Endometrial microvascular endothelial cells (primary cell): ENCODE measurements around the gene TSFM. TPM values are rescaled to one million over a fixed set of nuclear protein-coding genes. Genes with fewer than 3 reads are reported as not detected.
"Not testable (repeated sequence)": the region's sequence is repeated elsewhere in the genome, so short reads cannot be mapped to it uniquely, and the experiment has no call there.

Experiments used
- in situ Hi-C: cut with HindIII; loops from 2 replicates; pipeline ENCODE4 v1.10.0; 2017; ENCODE audit warnings: low sequenced_read_pairs, low pct_unique_long_range_greater_than_20kb; ENCODE audit errors: inconsistent ontology term
- total RNA-seq: library from RNA; depleted of rRNA; stranded (reverse); fragments of >200 nt; gene quantifications from one replicate; pipeline ENCODE4 v1.2.3, GENCODE V29; 2015; ENCODE audit errors: inconsistent ontology term

Gene TSFM
- total RNA-seq, 1 donor from 2014 or later, result 45.9 TPM

GRCh38 chr12:57807285-57807684 lies 24.7 kb downstream of the TSFM start:
- in situ Hi-C loops, result no loop called here

- in situ Hi-C loops, result no loop called here
Measured at GRCh38 chr12:57808351-57808750, 25.8 kb downstream of the TSFM start.

DNA sequence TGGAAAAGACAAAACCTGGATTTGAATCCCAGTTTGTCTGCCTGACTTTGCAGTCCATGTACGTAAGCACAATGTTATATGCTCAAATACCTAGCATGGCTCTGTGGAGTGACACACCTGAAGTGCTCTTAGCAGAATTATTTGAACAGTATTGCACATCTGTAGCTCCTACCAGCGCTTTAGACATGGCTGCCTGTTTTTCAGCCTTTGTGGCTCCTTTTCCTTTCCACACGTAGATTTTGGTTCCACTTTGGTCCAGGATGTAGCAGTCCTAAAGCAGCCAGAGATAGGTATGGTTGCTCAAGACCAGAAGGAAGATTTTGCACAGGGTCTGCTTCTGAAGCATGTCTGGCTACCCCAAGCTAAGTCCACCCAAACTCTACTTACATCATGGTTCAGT lies 26.8 kb downstream of the TSFM start:
- in situ Hi-C loops, result no loop called here

DNA sequence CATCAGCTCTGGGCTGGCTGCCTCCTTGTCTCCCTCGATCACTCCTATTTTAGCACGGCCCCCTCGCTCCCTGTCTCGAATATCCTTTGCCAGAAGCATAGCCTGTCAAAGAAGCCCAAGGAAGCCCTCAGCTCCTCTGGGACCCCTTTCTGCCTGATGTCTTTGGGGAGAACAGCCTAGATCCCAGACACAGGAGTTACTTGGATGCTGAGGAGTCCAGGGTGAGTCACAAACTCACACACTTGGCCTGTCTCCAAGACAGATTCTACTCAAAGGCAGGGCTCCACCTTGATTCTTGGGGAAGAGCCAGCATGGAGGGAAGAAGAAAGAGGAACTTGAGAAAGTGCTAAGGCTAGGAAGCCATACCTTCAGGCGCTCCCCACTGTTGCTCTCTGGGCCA lies 27.9 kb downstream of the TSFM start:
- in situ Hi-C loops, result no loop called here

DNA sequence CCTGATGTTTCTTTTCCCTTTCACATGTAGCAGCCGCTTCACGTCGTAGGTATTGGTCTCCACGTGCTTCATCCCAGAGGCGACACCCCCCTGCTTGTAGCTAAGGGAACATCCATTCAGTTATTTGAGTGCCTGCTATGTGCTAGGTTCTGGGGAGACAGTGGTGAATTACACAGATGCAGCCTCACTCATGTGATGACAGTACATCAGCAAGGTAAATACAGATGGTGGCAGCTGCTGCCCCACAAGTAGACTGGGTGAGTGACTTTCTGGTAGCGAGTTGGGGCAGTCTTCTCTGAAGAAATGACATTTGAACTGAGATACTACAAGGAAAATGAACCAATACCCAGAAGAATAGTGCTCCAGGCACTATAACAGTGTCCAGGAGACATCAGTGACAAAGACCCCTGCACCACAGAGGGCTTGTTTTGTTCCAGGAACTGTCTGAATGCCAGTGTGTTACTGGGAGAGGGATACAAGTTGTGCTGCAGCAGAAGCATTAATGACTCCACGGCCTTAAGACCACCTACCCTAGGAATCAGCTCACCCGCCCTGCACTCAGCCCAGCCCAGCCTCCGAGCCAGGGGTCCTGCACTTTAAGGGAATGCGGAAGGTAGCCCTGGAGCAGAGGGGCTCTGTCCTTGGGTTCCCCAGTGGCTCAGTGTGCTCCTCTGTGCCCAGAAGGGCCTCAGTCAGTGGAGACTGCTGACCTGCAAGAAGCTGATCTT lies 28.6 kb downstream of the TSFM start:
- in situ Hi-C loops, result no loop called here

DNA sequence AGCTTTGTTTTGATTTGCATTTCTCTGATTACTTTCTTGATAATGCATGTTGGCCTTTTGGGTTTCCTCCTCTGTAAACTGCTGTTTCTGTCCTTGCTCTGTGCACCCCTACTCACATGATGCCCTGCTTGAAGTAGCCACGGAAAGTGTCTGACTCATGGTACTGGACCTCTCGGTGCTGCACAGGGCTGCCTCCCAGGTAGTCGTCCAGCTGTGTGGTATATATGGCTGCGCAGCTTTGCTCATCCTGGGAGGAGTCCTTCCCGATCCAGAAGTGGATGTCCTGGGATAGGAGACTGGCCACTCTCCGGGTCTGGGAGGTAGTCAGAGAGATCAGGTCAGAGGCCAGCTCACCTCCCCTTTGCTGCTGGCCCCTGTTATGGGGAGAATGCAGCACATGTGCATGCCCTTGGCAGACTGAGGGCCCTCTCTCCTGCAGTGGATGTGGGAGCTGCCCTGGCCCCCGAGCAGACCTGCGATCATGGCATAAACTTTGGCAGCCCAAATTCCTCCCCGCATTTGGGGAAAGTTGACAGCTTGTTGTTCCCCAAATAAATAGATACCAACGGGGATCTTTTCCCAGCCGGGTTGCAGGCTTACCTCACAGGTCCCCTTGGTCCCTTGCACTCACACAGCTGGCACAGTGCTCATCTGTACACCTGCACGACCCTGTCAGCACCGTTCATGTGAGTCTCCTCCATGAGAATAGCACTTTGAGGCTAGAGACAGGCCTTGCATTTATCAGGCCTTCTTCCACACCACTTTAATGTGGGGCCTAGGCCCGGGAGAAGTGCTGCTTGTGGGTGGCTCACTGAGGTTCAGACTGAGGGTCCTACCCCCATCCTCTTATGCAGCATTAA lies 30.8 kb downstream of the TSFM start:
- in situ Hi-C loops, result no loop called here

GRCh38 chr12:57813971-57814772 lies 31.6 kb downstream of the TSFM start:
- in situ Hi-C loops, result no loop called here

DNA sequence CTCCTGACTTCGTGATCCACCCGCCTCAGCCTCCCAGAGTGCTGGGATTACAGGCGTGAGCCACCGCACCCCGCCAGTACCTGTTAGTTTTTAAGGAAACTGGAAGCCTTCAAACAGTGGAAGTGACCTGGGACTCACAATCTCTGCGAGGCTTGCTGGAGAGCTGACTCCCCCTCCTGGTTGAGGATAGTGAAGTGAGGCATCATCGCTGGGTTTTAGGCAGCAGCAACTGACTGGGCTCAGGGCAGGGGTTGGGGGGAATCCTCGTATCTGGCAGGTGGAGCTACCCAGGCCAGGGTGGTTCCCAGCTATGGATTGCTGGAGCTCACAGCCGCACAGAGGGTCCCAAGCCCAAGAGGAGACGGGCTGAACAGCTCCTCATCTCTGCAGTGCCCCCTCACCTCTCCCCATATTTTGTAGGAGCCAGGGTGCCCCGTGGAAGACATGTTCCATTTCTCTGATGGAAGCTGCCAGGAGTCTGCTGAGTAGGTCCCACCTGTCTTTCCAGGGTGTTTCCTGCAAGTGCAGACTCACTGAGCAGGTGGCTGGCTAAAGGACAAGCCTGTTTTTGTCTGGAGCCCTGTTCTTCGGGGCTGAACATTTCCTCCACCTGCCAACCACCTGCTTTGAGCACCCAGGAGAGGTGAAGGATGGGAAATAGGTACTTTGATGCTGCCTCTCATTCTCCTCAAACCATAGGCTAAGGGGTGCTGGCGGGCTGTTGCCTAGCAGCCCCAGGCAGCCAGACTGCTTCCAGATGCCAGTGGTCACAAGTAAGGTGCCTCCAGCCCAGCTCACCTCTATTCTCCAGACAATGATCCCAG lies 32.8 kb downstream of the TSFM start:
- in situ Hi-C loops, result no loop called here

GRCh38 chr12:57816001-57816854 lies 33.6 kb downstream of the TSFM start:
- in situ Hi-C loops, result no loop called here

- in situ Hi-C loops, result no loop called here
Measured at GRCh38 chr12:57816855-57817151, 34.2 kb downstream of the TSFM start.

DNA sequence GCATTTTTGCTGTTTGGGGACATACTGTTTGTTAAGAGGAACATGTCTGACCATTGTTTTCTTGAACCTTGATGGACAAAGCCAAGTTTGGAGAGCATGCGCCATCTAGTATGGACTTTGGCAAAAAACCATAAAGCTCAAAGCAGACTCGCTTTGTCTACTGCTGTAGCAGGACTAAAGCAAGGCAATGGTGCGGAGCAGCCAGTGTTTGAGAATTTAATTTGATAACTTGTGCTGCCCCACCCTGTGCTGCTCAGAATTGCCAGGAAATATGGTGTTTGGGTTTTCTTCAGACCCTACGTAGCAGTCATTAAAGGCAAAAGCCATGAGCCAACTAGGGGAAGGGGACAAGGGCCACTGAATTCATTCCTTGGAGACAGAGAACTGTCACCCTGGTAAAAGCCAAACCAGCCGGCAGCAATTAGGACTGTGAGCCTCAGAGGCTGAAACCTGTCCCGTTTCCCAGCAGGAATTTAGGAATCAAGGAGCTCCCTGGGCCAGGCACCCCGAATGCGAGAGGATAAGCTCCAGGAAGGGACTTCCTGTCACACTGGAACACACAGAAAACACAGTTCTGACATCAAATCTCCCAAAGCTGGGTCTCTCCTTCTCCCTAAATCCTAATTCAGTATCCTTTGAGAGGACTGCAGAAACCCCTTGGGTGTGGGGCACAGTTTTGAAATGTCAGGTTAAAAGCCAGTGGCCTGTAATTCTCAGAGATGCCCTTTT lies 34.8 kb downstream of the TSFM start:
- in situ Hi-C loops, result no loop called here

- in situ Hi-C loops, result not testable (repeated sequence)
Measured at GRCh38 chr12:57817990-57818331, 35.4 kb downstream of the TSFM start.

GRCh38 chr12:57820119-57820518 lies 37.5 kb downstream of the TSFM start:
- in situ Hi-C loops, result not testable (repeated sequence)

- in situ Hi-C loops, result not testable (repeated sequence)
Measured at GRCh38 chr12:57821015-57821414, 38.4 kb downstream of the TSFM start.

DNA sequence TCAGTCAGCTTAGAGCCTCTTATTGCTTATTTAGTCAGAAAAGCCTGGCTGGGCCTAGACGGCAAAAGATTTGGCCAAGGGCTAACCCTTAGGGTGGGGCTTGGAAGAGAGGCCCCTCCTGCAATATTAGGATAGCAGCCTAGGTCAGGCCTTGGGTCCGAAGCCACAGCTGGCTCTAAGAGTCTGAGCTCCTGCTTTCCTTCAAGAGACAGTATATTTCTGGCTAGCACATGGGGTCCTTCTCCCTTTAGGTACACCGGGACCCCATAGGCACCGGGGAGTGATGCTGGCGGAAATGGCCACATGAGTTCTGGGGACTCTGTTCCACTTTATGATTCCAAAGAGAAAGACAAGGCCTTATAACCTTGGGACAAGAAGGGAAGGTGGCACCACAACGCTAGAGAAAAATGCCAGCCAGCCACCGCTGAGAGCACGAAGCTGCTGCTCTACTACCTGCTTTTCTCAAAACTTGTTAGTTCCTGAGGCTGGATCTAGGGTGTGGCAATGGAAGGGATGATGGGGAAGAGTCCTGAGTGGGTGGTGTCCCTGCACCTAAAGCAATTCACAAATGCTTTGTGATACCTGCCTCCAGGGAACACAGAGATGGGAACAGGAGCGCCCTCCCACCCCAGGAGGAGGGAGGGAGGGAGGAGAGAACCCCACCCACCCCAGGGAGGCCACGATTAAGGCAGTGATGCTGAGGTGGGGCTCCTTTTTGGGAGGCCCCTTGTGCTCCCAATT lies 39.1 kb downstream of the TSFM start:
- in situ Hi-C loops, result no loop called here

- in situ Hi-C loops, result no loop called here
Measured at GRCh38 chr12:57822392-57823130, 40.0 kb downstream of the TSFM start.
